Glomerular visceral epithelial cell (primary cell): Measurements from ENCODE around the gene EYA4.
"Not testable (repeated sequence)": the region's sequence is repeated elsewhere in the genome, so short reads cannot be mapped to it uniquely, and the experiment has no call there.

Experiments
- DNase-seq: peaks from one replicate; pipeline ENCODE4 v3.0.0-alpha.2; 2016; ENCODE audit errors: extremely low spot score

Gene EYA4

DNA sequence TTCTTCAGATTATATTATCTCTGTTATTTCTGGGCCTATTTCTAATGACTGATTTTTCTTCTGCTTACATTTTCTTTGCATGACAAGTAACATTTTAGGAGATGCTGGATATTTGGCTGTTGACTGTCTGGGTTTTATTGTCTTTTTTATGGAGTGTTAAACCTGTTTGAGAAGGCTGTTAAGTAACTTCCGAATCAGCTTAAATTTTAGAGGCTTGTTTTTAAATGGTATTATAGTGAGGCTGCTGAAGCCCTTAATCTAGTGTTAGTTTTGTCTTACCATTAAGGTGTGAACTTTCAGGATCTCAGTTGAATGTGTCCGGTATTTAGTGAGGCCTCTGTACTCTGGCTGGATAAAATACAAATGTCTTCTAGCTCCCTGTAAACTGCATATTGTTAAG is 109.8 kb downstream of the EYA4 start:
- no peak for DNase-seq

DNA sequence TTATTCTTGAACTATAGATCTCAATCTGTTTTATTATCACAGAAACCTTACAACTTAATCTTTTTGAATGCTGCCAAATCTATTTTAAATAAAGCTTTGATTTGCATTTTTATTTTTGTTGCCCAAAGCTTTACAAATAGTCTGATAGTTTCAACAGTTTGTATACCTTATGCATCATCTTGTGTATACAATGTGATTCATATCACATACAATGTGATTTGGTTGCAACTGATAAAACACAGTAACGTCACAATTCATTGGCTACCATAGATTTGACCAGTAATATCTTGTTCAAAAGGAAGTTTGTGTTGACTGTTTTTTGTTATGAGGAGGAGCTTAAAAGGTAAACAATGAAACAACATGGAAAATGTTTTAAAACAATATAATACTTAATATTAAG is 110.9 kb downstream of the EYA4 start:
- DNase-seq, result no peak

DNA sequence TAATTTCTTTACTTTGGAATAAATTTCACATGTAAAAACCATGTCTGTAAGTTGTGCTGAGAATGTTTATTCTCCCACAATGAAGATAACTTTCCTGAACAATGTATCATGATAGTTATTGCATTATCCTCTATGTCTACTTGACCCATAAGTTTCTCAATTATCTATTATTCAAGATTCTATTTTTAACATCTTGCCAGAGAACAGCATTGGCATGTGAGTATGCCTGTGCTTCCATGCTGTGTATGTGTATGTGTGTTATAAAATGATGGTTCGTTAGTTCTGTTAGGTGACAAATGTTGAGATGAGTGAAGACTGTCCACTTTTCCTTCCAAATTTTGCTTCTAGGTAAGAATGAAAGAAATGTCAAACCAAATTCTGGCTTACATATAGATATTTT is 111.9 kb downstream of the EYA4 start:
- no peak for DNase-seq

DNA sequence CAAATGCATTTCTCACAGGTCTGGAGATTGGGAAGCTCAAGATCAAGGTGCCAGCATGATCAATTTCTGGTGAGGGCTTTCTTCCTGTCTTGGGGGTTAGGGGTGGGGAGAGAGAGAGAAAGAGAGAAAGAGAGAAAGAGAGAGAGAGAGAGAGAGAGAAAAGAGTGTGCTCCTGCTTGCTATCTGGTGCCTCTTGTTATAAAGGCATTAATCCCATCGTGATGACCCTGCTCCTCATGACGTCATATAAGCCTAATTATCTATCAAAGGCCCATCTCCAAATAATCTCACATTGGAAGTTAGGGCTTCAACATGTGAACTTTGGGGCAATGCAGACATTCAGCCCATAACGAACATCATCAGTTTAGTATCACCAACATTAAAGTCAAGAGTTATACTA is 114.8 kb downstream of the EYA4 start:
- no peak for DNase-seq

DNA sequence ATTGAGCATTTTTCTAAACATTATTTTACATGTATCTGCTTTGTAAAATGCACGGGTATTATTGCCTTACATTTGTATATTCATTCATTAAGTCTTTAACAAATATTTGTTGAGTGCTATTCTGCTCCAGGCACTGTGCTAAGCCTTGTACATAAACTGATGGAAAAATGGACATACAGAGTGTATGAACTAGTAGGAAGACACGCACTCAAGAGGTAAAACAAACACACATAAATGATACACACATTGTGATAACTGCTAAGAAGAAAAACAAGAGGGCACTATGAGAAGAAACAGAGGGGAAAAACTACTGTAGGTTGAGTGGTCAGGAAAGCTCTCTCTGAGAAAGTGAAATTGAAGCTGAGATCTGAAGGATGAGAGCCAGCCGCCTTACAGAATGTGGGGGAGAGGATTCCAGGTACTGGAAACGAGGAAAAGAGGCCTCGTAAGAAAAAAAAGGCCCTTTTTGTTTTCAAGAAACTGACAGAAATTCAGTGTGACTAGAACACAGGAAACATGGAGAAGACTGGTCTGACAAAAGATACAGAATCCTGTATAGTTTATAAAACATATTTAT is 117.5 kb downstream of the EYA4 start:
- DNase-seq, result no peak

DNA sequence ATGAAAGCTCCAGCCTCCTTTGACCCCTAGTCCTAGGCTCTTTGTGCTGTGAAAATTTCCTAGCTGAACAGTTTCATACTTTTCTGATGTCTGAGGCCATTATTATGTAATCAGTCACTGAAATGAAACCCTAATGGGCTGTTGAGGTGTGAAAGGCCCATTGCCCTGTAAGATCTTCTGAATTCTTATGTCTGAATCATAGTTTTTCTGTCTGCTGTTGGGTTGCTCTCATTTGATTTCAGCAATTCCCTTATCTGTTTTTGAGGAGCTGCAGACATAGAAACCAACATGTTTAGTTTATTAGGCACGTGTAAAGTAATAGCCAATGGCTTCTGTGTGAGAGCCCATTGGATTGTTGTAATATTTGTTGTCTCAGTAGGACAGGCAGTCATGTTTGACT is 118.1 kb downstream of the EYA4 start:
- DNase-seq, result no peak

DNA sequence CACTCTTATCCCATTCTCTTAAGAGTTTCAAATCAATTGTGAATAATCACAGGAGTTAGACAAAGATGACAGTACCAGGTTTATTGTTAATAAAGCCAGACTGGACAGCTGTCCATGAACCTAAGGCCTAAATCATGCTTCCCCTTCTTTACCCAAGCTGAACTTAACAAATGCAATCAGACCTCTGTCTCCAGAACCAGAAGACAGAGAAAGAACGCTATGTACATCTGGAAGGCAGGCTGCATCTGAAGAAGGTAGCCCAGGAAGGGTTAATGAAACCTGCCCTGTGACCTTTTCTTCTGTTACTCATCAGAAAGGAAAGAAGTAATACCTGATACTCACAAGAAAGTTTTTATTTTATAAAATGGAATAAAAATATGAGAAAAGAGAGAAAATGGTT is 118.6 kb downstream of the EYA4 start:
- no peak for DNase-seq

DNA sequence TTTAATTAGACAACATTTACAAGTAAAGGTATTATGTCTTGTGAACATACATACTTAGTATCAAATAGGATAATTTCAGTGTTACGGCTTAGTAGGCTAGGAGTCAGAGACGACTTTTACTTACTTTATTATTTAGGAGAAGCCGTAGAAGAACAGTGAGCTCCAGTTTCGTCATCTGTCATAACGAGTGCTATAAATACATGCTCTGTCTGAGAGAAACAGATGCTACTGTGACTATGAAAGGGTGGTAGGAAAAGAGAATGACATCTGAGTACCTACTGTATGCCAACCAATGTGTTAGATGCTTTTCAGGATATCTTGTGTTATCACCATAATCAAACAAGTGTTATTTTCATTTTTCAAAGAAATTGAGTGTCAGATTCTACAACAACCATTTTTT is 119.0 kb downstream of the EYA4 start:
- no peak for DNase-seq

DNA sequence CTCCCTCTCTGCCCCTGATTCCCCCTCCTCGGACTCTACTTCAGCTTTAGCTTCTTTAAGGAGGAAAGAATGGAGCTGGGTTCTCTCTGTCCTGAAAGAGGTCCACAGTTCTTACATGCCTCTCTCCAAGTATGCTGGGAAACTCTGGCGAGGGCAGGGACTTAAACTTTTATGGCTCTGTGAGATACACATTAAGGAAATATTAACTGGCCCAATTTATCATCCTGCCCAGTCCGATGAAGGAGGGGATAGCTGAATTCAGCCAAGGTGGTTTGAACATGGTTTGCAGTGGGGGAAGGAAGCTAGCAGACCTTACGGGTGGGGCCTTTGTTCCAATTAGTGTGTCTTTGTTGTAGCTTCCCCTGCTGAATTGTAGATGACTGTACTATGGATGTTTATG is 121.7 kb downstream of the EYA4 start:
- DNase-seq, result no peak

DNA sequence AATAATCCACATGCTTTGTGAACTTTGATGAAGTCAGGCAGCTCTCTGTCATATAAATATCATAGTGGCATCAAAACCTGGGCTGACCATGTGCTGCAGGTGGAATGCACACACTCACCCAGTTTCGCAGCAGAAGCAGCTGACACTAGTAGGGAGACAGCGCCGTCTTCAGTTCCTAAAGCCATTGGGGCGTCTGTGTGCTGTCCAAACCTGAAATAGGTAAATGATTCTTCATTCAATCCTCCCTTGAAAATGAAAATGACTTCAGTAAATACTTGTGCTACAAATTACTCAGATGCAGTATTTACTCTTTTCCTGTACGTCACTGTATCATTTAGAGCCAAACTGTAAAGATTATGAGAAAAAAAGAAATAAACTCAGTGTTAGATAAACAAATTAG is 127.5 kb downstream of the EYA4 start:
- DNase-seq, result no peak

DNA sequence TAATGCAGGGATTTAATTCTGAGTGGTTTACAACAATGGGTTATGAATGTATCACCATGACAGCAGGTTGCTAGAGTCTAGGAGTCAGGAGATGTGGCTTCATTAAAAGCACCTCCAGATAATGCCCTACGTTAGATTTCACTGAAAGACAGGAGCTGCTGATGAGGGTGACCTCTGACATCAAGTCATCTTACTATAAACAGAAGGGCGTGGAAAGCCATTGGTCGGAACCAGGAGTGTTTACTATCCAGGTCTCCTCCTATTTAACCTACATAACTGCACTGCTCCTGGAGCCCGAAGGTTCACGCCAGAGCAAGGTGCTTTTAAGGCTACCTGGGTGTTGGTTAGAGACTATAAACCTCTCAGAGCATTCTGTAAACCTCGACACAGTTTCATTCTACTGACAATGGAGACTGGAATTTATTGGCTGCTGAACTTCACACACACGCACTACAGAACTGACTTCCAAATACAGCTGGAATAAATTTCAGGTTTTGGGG is 128.7 kb downstream of the EYA4 start:
- DNase-seq, result no peak

DNA sequence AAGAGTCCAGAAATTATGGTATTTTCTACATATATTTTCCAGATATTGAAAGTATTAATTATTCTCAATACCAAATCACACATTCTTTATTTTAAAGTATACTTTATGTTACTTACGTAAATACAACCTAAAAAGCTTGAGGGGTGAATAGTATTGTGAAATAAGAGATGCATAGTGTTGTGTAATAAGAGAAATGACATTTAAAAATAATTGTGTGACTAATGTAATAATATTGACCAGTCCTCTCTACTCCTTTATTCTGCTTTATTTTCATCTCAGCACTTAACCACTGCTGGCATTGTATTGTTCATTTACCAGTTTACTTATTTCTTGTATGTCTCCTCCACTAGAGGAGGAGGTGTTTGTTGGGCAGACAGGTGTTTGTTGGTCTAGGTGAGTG is 135.6 kb downstream of the EYA4 start:
- no peak for DNase-seq

DNA sequence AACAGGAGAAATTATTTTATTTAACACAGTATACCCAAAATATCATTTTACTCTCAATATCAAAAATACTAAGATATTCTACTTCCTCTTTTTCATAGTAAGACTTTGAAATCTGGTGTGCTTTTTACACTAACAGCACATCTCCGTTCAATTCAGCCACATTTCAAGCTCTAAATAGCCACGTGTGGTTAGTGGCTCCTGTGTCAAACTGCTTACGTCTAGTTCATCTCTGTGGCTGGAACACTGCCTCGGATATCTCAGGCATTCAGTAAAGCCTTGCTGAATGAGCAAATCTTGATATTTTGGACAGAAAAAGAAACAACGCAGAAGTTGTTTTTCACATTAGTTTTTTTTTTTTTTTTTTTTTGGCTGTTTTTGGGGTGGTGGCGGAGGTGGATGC is 136.1 kb downstream of the EYA4 start:
- no peak for DNase-seq

DNA sequence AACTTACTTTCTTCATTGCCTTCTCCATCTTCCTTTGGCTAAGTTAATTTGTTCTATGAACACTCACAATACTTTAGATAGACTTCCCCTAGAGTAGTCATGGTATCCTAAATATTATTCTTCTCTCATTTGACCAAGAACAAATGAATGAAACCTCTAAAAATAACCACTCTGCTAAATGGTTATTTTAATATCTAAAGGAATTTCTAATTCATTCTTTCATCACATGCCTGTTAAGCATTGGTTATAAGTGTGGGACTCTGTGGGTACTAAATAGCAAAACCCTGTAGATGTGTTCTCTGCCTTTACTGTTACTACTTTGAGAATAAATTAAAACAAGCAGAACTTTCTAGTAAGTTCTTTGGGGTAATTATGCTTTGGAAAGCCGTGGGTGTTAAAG is 138.9 kb downstream of the EYA4 start:
- no peak for DNase-seq

DNA sequence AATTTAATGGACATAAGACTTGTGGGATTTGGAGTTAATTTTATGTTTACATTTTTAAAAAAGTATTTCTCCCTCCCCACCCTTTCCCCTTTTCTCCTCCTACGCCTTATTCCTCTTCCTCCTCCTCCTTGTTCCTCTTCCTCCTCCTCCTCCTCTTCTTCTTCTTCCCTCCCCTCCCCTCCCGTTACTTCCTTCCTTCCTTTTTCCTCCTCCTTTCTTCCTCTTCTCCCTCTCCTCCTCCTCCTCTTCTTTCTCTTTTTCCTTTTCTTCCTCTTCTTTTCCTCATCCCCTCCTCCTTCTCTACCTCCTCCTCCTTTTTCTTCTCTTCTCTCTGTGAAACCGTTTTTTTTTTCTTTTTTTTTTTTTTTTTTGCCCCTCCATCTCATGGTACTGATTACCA is 139.6 kb downstream of the EYA4 start:
- DNase-seq, result no peak

DNA sequence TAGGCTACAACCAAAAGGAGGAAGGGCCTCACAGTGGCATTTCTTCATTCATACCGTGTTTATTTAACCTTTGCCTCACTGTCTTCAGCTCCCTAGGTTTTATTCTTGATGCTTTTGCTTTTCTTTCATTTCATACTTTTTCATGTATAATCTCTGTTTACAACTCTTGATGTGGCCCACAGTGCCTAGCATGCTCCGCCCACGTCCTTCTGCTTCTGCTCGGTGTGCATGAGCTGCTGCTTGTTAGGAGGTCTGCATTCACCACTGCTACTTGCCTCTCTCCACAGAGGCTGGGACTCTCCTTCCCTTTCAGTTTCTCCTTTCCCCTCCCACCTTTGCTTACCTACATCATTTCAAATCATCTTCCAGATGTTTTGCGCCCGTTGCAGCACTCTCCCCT is 147.6 kb downstream of the EYA4 start:
- no peak for DNase-seq

DNA sequence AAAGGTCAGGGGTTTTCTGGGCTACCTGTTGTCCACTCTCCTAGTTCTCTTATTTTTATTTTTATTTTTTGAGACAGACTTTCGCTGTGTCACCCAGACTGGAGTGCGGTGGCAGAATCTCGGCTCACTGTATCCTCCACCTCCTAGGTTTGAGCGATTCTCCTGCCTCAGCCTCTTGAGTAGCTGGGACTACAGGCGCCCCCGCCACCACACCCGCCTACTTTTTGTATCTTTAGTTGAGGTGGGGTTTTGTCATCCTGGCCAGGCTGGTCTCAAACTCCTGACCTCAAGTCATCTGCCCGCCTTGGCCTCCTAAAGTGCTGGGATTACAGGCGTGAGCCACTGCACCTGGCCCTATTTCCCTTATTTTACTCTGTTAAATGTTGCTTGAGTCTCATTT is 149.0 kb downstream of the EYA4 start:
- DNase-seq, result no peak

DNA sequence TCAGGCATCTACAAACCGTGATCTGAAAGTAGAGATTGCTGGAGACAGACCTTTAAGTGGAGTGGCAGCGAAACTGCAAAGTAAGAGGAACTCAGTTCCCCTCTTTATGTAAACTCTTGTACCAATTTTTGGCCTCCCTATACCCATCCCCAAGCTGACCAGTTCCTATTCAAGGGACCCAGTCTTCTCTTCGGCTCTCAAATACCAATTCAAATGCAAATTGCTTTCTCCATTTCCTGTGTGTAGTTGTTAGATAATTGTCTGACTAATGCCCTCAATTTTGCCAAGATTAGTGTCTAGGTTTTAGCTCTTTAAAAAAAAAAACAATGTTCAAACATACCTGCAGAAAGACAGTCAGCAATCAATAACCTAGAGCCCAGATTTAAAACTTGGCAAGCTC is 150.9 kb downstream of the EYA4 start:
- DNase-seq, result no peak

DNA sequence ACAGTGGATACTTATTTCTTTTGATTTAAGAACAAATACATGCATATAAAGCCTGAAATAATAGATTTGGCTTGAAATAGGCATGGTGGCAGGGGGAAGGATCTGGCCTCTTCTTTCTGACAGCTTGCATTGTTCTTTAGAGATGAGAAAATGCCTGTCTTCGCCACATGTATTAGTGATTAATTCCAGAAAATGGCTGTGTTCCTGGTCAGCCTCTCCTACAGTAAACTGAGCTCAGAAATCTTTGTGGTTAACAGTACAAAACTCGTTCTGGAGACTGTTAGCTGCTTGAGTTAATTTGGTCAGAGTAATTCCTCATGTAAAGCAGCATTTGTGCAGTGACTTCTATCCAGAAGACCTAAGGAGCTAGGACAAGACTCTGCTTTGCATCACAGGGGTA is 151.5 kb downstream of the EYA4 start:
- DNase-seq, result no peak

DNA sequence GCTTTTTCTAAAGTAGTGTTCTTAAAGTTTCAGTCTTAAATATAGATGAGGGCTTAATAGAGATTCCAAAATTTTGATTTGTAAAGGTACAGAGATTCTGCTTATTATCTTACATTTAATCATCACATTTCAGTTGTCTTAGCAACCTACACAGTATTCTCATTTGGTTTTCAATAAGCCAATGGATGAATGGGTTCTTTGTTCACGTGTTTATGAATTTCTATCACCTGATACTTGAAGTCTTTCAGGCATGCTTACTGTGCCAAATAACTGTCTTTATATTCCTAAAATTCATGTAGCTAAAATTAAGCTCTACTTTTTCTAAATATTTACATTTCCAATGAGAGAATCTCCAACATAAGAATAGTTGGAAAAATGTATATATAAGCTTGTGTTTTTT is 152.7 kb downstream of the EYA4 start:
- no peak for DNase-seq

DNA sequence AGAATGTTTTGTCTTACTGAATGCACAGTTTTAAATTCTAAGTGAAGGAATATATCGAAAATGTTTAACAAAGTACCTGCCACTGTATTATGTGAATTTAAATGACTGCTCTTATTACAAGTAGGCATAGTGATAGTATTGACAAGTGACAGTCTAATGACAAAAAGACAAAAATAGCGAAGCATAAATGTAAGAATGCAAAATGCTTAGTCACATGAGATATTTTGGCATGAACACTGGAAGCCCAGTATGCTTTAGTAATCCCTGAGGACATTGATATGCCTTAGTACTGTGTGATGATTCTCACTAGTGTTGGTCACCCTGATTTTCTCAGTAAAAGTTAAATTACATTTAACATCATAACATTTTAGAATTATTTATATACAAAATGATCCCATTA is 153.5 kb downstream of the EYA4 start:
- no peak for DNase-seq

DNA sequence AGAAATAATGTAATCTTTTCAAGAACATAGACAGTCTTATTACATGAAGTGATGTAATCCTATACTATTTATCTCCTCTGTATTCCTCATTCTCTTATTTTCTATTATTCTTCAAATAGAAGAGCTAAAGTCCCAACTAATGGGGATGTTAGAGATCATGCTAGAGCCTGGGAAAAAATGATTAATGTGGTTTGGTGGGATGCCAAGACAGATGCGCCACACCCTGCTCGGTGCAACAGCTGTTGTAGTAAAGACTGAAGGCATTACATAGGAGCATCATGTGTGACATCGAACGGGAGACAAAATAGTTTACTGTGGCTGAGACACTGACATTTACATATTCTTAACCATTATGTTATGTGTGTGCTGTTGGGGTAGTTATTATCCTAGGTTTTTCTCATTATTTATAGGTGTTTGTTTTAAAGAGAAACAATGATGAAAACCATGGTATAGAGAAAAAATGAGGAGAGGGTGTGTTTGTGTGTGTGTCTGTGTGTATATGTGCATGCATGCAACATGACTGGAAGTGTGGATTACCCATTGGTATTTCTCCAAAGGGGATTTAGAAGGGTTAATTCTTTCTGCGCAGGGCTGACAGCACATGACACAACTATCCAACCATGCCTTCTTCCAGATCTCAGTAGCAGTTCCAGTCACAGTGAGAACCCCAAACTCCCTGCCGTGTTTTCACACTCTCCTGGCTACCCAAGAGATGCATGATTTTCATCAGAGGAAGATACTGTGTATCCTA is 155.3 kb downstream of the EYA4 start:
- DNase-seq, result peak; percentile 42

DNA sequence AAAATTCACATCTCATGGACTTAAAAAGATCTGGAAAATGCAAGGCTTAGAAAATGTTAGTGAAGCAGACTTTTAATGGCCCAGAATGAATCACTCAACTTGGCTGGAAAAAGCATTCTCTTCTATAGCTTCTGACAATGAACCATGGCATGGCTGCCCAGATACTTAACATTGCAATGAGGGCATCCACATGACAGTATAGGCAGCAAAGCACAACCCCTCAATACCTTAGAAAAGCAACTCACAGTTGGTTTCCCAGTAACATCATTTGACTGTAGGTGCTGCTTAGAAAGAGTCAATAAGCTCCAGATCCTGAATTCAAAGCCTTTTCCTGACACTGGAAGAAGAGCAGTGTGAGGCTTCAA is 155.8 kb downstream of the EYA4 start:
- no peak for DNase-seq

DNA sequence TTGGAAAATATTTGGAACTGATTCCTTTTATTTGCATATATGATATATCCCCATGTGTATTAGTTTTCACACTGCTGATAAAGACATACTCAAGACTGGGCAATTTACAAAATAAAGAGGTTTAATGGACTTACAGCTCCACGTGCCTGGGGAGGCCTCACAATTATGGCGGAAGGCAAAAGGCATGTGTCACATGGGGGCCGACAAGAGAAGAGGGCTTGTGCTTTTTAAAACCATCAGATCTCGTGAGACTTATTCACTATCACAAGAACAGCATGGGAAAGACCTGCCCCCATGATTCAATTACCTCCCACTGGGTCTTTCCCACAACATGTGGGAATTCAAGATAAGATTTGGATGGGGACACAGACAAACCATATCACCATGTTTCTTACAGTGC is 156.4 kb downstream of the EYA4 start:
- DNase-seq, result not testable (repeated sequence)
